HG02943 (cell line): ENCODE measurements around the gene SCN1B.

Experiments
- ATAC-seq: cut with Tn5 transposase; IDR thresholded peaks from one replicate; pipeline ENCODE4 v1.9.1; 2021; ENCODE audit warnings: mild to moderate bottlenecking, low read depth, moderate library complexity; ENCODE audit not compliant: unreplicated experiment

The SCN1B gene

GRCh38 chr19:35069696-35070095 lies 39.4 kb downstream of the SCN1B start:
- no peak for ATAC-seq

- no peak for ATAC-seq
These were observed 40.2 kb downstream of the SCN1B start for GRCh38 chr19:35070471-35070870.

GRCh38 chr19:35073516-35073915 lies 43.2 kb downstream of the SCN1B start:
- no peak for ATAC-seq

- ATAC-seq, result no peak
These were observed 43.7 kb downstream of the SCN1B start for GRCh38 chr19:35073941-35074340.

- ATAC-seq, result no peak
These were observed 44.3 kb downstream of the SCN1B start for GRCh38 chr19:35074426-35075201.

GRCh38 chr19:35075202-35076025 lies 45.1 kb downstream of the SCN1B start:
- no peak for ATAC-seq

- ATAC-seq, result no peak
These were observed 45.7 kb downstream of the SCN1B start for GRCh38 chr19:35076026-35076370.

GRCh38 chr19:35076657-35077056 lies 46.4 kb downstream of the SCN1B start:
- no peak for ATAC-seq

GRCh38 chr19:35077411-35078223 lies 47.3 kb downstream of the SCN1B start:
- no peak for ATAC-seq

- no peak for ATAC-seq
These were observed 49.6 kb downstream of the SCN1B start for GRCh38 chr19:35079826-35080225.

- ATAC-seq, result no peak
These were observed 50.4 kb downstream of the SCN1B start for GRCh38 chr19:35080613-35081170.

- ATAC-seq, result no peak
These were observed 50.9 kb downstream of the SCN1B start for GRCh38 chr19:35081201-35081600.

GRCh38 chr19:35083691-35084508 lies 53.6 kb downstream of the SCN1B start:
- no peak for ATAC-seq

GRCh38 chr19:35084509-35084762 lies 54.2 kb downstream of the SCN1B start:
- ATAC-seq, result no peak

- ATAC-seq, result no peak
These were observed 55.7 kb downstream of the SCN1B start for GRCh38 chr19:35085947-35086346.

GRCh38 chr19:35086455-35086854 lies 56.2 kb downstream of the SCN1B start:
- no peak for ATAC-seq

GRCh38 chr19:35087393-35087792 lies 57.1 kb downstream of the SCN1B start:
- no peak for ATAC-seq

GRCh38 chr19:35088131-35088913 lies 58.1 kb downstream of the SCN1B start:
- ATAC-seq, result no peak

GRCh38 chr19:35089554-35089953 lies 59.3 kb downstream of the SCN1B start:
- ATAC-seq, result no peak
